AG04449 (cell line): ENCODE data around the gene GRHL3.

Experiments used
- CTCF ChIA-PET: fragments of 350-600 bp; formaldehyde crosslinking; extraction: SDS; loops from one replicate; lab custom pipeline; 2021; ENCODE audit warnings: antibody characterized with exemption; lab: Yijun Ruan, JAX
- POLR2A ChIA-PET: fragments of 400-600, 350-600 bp; formaldehyde crosslinking; extraction: SDS; loops from one replicate; lab custom pipeline; 2020; ENCODE audit warnings: antibody characterized with exemption, inconsistent platforms; lab: Yijun Ruan, JAX
- DNase-seq: peaks from one replicate; pipeline ENCODE4 v3.0.0-alpha.2; 2010; ENCODE audit warnings: low read depth, low spot score
- H3K4me3 ChIP-seq: 2 replicates; pipeline ENCODE4 v1.5.1; 2011; ENCODE audit warnings: low read depth, mild to moderate bottlenecking, control low read depth, low read length
- CTCF ChIP-seq: IDR thresholded peaks from one replicate; pipeline ENCODE4 v1.5.1; 2011; ENCODE audit warnings: mild to moderate bottlenecking, moderate library complexity, low read length, control low read depth, inconsistent platforms; ENCODE audit not compliant: insufficient read depth; ENCODE audit errors: missing control alignments

Gene GRHL3

GRCh38 chr1:24323281-24323680, 4.1 kb downstream of the GRHL3 start:
- ChIA-PET POLR2A (no interaction called here), CTCF (interaction anchor here (0.8 kb wide), 1 partner anchor 32 kb away, joined by 3 read pairs; no protein-coding TSS in a partner anchor)
- TF ChIP-seq CTCF = no peak
- no peak for DNase-seq
- no peak overlapping the region for H3K4me3 ChIP-seq

GRCh38 chr1:24324903-24325302, 5.7 kb downstream of the GRHL3 start:
- DNase-seq = no peak
- POLR2A ChIA-PET = no interaction called here
- no peak overlapping the region for H3K4me3 ChIP-seq
- TF ChIP-seq CTCF = no peak
- CTCF ChIA-PET = interaction anchor here (1.1 kb wide), 2 partner anchors 9 to 66 kb away, joined by 3 read pairs; no protein-coding TSS in a partner anchor

DNA sequence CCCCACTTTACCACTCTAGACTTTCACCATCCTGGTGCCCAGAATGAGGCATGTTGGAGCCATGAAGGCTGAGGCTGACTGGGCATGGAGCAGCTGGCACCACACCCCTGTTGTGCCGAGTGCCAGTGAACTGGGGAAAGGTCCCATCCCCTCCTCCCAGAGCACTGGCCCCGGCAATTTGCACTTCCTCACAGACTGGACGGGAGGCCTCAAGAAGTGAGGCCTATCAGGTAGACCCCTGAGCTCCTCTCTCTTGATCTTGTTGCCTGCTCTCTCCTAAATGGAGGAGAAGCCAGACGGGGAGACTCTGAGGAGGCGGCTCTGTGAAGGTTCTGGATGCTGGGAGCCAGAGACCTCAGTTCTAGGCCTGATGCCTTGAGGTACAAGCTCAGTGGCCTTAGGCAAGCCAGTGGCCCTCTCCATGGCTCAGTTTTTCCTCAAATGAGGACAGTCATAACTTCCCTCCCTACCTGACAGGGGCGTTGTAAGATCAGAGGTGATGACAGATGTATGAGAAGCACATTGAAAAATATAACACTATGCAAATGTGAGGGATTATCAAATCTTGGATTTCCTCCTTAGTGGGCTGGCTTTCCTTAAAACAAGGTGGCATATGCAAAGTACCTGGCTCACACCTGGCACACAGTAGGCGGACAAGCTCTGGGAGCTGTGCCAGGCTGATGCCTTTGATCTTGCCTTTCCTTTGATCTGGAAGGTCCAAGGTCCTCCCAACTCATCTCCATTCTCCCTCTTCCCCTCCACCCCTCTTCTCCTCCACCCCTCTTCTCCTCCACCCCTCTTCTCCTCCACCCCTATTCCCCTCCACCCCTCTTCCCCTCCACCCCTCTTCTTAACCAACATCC, 6.7 kb downstream of the GRHL3 start:
- no peak for DNase-seq
- POLR2A ChIA-PET = no interaction called here
- TF ChIP-seq CTCF = no peak
- H3K4me3 ChIP-seq = no peak overlapping the region
- CTCF ChIA-PET = interaction anchor here (1.5 kb wide), 1 partner anchor 65 kb away, joined by 5 read pairs; no protein-coding TSS in a partner anchor

- no peak for DNase-seq
- POLR2A ChIA-PET = no interaction called here
- TF ChIP-seq CTCF = no peak
- CTCF ChIA-PET = interaction anchor here (0.8 to 3.6 kb wide), 2 partner anchors 64 to 125 kb away, joined by 3 to 19 read pairs; no protein-coding TSS in a partner anchor
- H3K4me3 ChIP-seq = no peak overlapping the region
These were observed 8.3 kb downstream of the GRHL3 start for GRCh38 chr1:24327486-24327885.

- no peak overlapping the region for H3K4me3 ChIP-seq
- ChIA-PET POLR2A (no interaction called here), CTCF (interaction anchor here (0.8 to 3.6 kb wide), 3 partner anchors 33 to 126 kb away, joined by 3 to 19 read pairs (median 4); no protein-coding TSS in a partner anchor)
- no peak for DNase-seq
- no peak for TF ChIP-seq CTCF
These were observed 8.7 kb downstream of the GRHL3 start for GRCh38 chr1:24327891-24328290.

GRCh38 chr1:24329331-24329730, 10.2 kb downstream of the GRHL3 start:
- DNase-seq = no peak
- ChIA-PET CTCF (interaction anchor here (3.6 kb wide), 1 partner anchor 62 kb away, joined by 19 read pairs; no protein-coding TSS in a partner anchor), POLR2A (no interaction called here)
- TF ChIP-seq CTCF = no peak
- H3K4me3 ChIP-seq = no peak overlapping the region
